GM20000 (cell line): ENCODE measurements around the gene LILRA5.
"Not testable (repeated sequence)": the region's sequence is repeated elsewhere in the genome, so short reads cannot be mapped to it uniquely, and the experiment has no call there.

Source experiments
- DNase-seq: peaks from one replicate; pipeline ENCODE4 v3.0.0; 2012; ENCODE audit warnings: low spot score
- CTCF ChIP-seq: IDR thresholded peaks from 2 replicates; pipeline ENCODE4 v1.5.1; 2012; ENCODE audit warnings: mild to moderate bottlenecking, control low read depth; ENCODE audit errors: extremely low read depth, missing control alignments

Gene LILRA5

GRCh38 chr19:54273821-54274220 is 39.1 kb downstream of the LILRA5 start:
- no peak for DNase-seq
- TF ChIP-seq CTCF = no peak

- not testable (repeated sequence) for DNase-seq
Measured at GRCh38 chr19:54272181-54272580, 40.8 kb downstream of the LILRA5 start.

GRCh38 chr19:54271587-54271986 is 41.4 kb downstream of the LILRA5 start:
- DNase-seq = not testable (repeated sequence)

GRCh38 chr19:54271106-54271505 is 41.9 kb downstream of the LILRA5 start:
- TF ChIP-seq CTCF = no peak
- no peak for DNase-seq

- TF ChIP-seq CTCF = no peak
- no peak for DNase-seq
Measured at GRCh38 chr19:54268936-54269335, 44.0 kb downstream of the LILRA5 start.

GRCh38 chr19:54266133-54266532 is 46.8 kb downstream of the LILRA5 start:
- peak; percentile 71 for DNase-seq

GRCh38 chr19:54262470-54262869 is 50.5 kb downstream of the LILRA5 start:
- no peak for TF ChIP-seq CTCF
- DNase-seq = no peak

More at GRCh38 chr19:54266133-54266532, 46.8 kb downstream of the LILRA5 start:
- peak; percentile 50 for TF ChIP-seq CTCF

GRCh38 chr19:54262066-54262465 is 50.9 kb downstream of the LILRA5 start:
- no peak for TF ChIP-seq CTCF
- no peak for DNase-seq

- TF ChIP-seq CTCF = no peak
- DNase-seq = no peak
Measured at GRCh38 chr19:54257116-54257480, 55.9 kb downstream of the LILRA5 start, which contains the start of gene LILRB5. Gene LILRB5 (minus strand): TSS chr19:54257273. CDS start chr19:54257193, 80 bp downstream.
